Pancreas (tissue), 10 donors: ENCODE data around the gene SIAH2. TPM values are rescaled to one million over a fixed set of nuclear protein-coding genes. Genes with fewer than 3 reads are reported as not detected.

ENCODE experiments used
- ATAC-seq, 4 donors: fragments of 200-7000 bp; cut with Tn5 transposase; one replicate each; pipeline versions ENCODE4 v1.8.0 to v1.9.1; 2020; ENCODE audit warnings: mild to moderate bottlenecking in 4 of 4, moderate library complexity in 4 of 4
- DNase-seq, 6 donors: peaks; one replicate each; pipeline ENCODE4 v3.0.0-alpha.2; 2020
- FAIRE-seq: peaks from 2 replicates; lab custom pipeline; 2012; peaks lifted over from hg19 to GRCh38; lab: Jason Lieb, UNC
- H3K27ac ChIP-seq, 4 donors: fragments of 200-600 bp; sonication (generic); 1 replicate in 3 of 4; 2 replicates in 1 of 4; pipeline versions ENCODE4 v1.5.0 to v1.8.0; 2020
- H3K27me3 ChIP-seq, 4 donors: fragments of 200-600 bp; one replicate each; pipeline ENCODE4 v1.8.0; 2021
- H3K36me3 ChIP-seq, 3 donors: fragments of 200-600 bp; sonication (generic) in 1 of 3; one replicate each; pipeline versions ENCODE4 v1.5.0 to v1.8.0; 2020 to 2021
- H3K4me1 ChIP-seq, 3 donors: fragments of 200-600 bp; one replicate each; pipeline ENCODE4 v1.8.0; 2021
- H3K4me3 ChIP-seq, 4 donors: fragments of 200-600 bp; sonication (generic) in 2 of 4; one replicate each; pipeline versions ENCODE4 v1.5.0 to v1.8.0; 2020 to 2021
- H3K9me3 ChIP-seq, 4 donors: fragments of 200-600 bp; one replicate each; pipeline ENCODE4 v1.8.0; 2021
- CTCF ChIP-seq, 4 donors: fragments of 200-600 bp; sonication (generic) in 3 of 4; IDR thresholded peaks; one replicate each; pipeline versions ENCODE4 v1.5.0 to v1.8.0; 2021; ENCODE audit warnings: antibody characterized with exemption in 4 of 4
- WGBS, 2 donors: extraction: QIAGEN DNeasy Blood & Tissue Kit; methylation state at CpG; one replicate each; pipeline ENCODE4 v1.1.7; 2013; 5-methylcytosine and 5-hydroxymethylcytosine counted together
- intact Hi-C, 3 donors: fragments of 100-400 bp; cut with DNase I; formaldehyde crosslinking; loops; one replicate each; pipeline versions ENCODE4 v1.11.1 to v1.14.2; 2022
- polyA plus RNA-seq, 2 donors: library from polyadenylated mRNA; stranded (reverse); fragments of 200-250 nt; gene quantifications; one replicate each; pipeline ENCODE4 v1.2.3, GENCODE V29; 2013
- total RNA-seq, 6 donors: library from RNA; stranded (reverse); fragmentation: NEBNext Ultra II Directional in 4 of 6; extraction: Animal tissue kit (Norgen Biotek cat#: 25700) in 4 of 6; gene quantifications; one replicate each; pipeline versions ENCODE4 v1.2.1 to v1.2.4, GENCODE V29; 2021 to 2023
- donor health status: healthy with polysubstance abuse.
- donor health status: DM: no; HTN: no; CAD: no; lungs with moderate emphysema.
- donor health status: DM: no; HTN: no; CAD: no.
- donor health status: control.
- donor health status: control.
- donor health status: Bipolar disorder and iron deficiency.
- donor health status: DM: yes; HTN: yes; CAD: no.
- donor health status: DM: no; HTN: no; CAD: no.
- donor health status: DM: no; HTN: no; CAD: no.
- donor health status: DM: yes; HTN: yes; CAD: no.

The SIAH2 gene
- total and polyA plus RNA-seq, 8 donors: 5.5 to 14.9 (median 13.1) TPM

DNA sequence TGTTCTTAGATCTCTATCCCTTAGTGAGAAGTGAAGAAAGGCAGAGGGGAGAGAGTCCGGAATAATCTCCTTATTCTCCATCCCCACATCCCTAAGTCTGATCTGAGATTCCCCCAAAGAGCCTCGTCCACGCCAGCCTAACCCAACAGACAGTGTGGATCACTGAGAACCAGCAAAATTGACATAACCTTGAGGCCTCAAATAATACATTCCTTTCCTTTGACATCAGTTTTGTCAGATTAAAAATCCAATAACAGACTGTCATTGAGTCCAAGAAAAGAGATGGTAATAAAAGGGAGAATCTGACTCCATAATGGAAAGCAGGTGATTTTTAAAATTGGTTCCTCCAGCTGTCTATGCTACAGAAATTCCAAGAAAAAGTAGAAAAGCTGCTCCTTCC, 7.7 kb upstream of the SIAH2 start:
- no peaks in the 10 kb centered on the region for H3K9me3 ChIP-seq
- intact Hi-C loops: no loop called here

DNA sequence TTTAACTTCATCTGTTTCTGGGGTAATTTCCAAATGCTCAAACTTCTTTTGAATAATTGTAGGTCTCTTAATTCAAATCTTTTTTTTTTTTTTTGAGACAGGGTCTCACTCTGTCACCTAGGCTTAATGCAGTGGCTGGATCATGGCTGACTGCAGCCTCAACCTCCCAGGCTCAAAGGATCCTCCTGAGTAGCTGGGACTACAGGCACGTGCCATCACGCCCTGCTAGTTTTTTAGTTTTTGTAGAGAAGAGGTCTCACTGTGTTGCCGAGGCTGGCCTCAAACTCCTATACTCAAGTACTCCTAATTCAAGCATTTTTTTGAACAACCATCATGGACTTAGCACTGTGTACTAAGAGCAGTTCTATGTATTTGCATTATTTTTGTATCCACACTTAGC, 3.8 kb upstream of the SIAH2 start:
- Histone ChIP-seq H3K27me3 (no peaks in the 10 kb centered on the region), H3K4me3 (no peak overlapping the region), H3K4me1 (peaks cover 0 to 8% (median 5%) of the 10 kb centered on the region in 3 donors), H3K9me3 (no peaks in the 10 kb centered on the region), H3K36me3 (no peaks in the 10 kb centered on the region), H3K27ac (no peak overlapping the region)
- FAIRE-seq (no peak), DNase-seq (no peak), ATAC-seq (no peak)
- 90 to 96% methylated on average over 3 of the region's 3 CpGs for WGBS, 2 donors
- no peak for TF ChIP-seq CTCF (IDR thresholded peaks at IDR 0.05)
- intact Hi-C loops: no loop called here

More for the DNA sequence above, 7.7 kb upstream of the SIAH2 start:
- TF ChIP-seq CTCF (IDR thresholded peaks at IDR 0.05): no peak
- FAIRE-seq (no peak), ATAC-seq (peak in 1 of 4 donors; percentile 53), DNase-seq (no peak)
- H3K4me1 ChIP-seq: peaks cover 0 to 3% (median 0%) of the 10 kb centered on the region in 3 donors
- 63 to 70% methylated on average over 3 of the region's 3 CpGs for WGBS, 2 donors
- H3K27me3 ChIP-seq: no peaks in the 10 kb centered on the region
- no peak overlapping the region for H3K4me3 ChIP-seq
- H3K27ac ChIP-seq: no peak overlapping the region
- no peaks in the 10 kb centered on the region for H3K36me3 ChIP-seq

DNA sequence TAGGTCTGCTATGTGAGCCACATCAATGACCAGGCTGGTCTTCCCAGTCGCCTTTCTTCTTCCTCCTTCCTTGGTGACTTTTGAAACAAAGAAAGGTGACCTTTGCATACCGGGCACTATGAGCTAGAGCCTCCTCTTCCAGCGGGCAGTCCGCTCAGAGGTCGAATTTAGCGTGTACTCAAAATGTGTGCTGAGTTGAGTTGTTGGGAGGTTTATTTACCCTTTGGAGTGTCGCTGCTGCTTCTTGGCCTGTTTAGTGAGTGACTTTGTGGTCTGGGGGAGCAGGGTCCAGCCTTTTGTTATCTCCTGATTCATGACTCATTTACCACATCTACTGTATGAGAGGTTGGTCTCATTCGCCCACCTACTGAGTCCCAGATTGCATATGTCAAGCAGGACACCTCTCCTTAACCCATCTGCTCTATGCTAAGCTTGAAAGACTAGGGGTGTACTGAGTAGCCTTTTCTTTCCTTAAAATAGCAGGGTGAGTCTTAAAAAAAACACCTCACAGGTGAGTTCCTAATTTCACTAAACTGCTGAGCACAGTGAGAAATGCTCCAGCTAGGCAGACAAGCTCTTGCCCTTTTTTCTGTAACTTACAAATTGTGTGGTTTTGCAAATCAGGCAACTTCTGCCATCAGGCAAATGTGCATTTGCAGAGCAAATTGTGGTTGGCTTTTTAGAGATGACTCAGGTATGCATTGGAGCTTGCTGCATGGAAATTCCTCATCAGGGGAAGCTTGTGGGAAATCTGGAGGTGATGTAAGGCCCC, 3.2 kb upstream of the SIAH2 start:
- no peak for DNase-seq
- FAIRE-seq: no peak
- Histone ChIP-seq H3K4me1 (peaks cover 0 to 8% (median 5%) of the 10 kb centered on the region in 3 donors), H3K4me3 (no peak overlapping the region), H3K27me3 (no peaks in the 10 kb centered on the region), H3K9me3 (no peaks in the 10 kb centered on the region), H3K36me3 (no peaks in the 10 kb centered on the region), H3K27ac (no peak overlapping the region)
- 82 to 87% methylated on average over 8 of the region's 8 CpGs for WGBS, 2 donors
- intact Hi-C loops: no loop called here
- TF ChIP-seq CTCF (IDR thresholded peaks at IDR 0.05): no peak
- ATAC-seq: no peak

GRCh38 chr3:150764967-150765366, 2.0 kb upstream of the SIAH2 start:
- DNase-seq (no peak), ATAC-seq (no peak), FAIRE-seq (no peak)
- Histone ChIP-seq H3K9me3 (no peaks in the 10 kb centered on the region), H3K4me1 (peaks cover 5 to 11% (median 6%) of the 10 kb centered on the region in 3 donors), H3K27ac (no peak overlapping the region), H3K36me3 (no peaks in the 10 kb centered on the region), H3K4me3 (no peak overlapping the region), H3K27me3 (no peaks in the 10 kb centered on the region)
- intact Hi-C loops: no loop called here
- TF ChIP-seq CTCF (IDR thresholded peaks at IDR 0.05): no peak
- WGBS, 2 donors: 92 to 95% methylated on average over 2 of the region's 2 CpGs

DNA sequence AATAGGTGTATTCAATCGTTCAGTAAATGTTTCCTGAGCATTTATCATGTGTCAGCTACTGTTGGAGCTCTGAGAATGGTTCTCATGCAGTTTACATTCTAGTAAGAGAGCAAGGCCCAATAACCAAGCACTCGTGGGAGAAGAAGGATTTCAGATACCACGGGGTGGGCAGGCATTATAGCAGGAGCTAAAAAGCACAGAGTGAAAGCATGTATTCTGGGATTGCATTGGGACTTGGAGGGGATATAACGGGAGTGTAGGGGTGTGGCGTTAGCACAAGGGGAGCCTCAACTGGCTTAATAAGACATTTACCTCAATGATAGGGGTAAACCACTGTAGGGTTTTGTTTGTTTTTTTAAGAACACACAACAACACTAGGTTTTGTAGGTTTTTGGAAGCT, 1.6 kb upstream of the SIAH2 start:
- no peak for ATAC-seq
- H3K9me3 ChIP-seq: no peaks in the 10 kb centered on the region
- TF ChIP-seq CTCF (IDR thresholded peaks at IDR 0.05): no peak
- 41 to 46% methylated on average over 5 of the region's 5 CpGs for WGBS, 2 donors
- no peaks in the 10 kb centered on the region for H3K27me3 ChIP-seq
- intact Hi-C loops: no loop called here
- no peaks in the 10 kb centered on the region for H3K36me3 ChIP-seq
- peak overlapping the region in 2 of 4 donors; percentile 77 to 81 for H3K4me3 ChIP-seq
- H3K27ac ChIP-seq: peak overlapping the region in 2 of 4 donors; percentile 93 to 97
- DNase-seq: no peak
- H3K4me1 ChIP-seq: peaks cover 5 to 15% (median 6%) of the 10 kb centered on the region in 3 donors
- FAIRE-seq: no peak
